GM12878 (cell line): ENCODE results near the gene HTR6. TPM values are rescaled to one million over a fixed set of nuclear protein-coding genes. Genes with fewer than 3 reads are reported as not detected.

ENCODE experiments used
- ATF2 ChIP-seq: IDR thresholded peaks from 2 replicates; pipeline ENCODE4 v1.6.1; 2012; ENCODE audit warnings: low read length, inconsistent platforms
- ATF3 ChIP-seq: IDR thresholded peaks from 2 replicates; pipeline ENCODE4 v1.6.1; 2011; ENCODE audit warnings: low read depth, mild to moderate bottlenecking, low read length, moderate library complexity, borderline replicate concordance; ENCODE audit errors: extremely low read depth
- BCLAF1 ChIP-seq: fragments of 450-650 bp; IDR thresholded peaks from 2 replicates; pipeline ENCODE4 v1.6.1; 2017; ENCODE audit warnings: antibody characterized with exemption, mild to moderate bottlenecking, moderate library complexity
- EZH2 ChIP-seq: IDR thresholded peaks from 2 replicates; pipeline ENCODE4 v1.6.1; 2012; ENCODE audit warnings: low read depth, mild to moderate bottlenecking, control low read depth, inconsistent platforms, low read length, borderline replicate concordance; ENCODE audit not compliant: control insufficient read depth
- NFYA ChIP-seq: IDR thresholded peaks from 2 replicates; pipeline ENCODE4 v1.6.1; 2011; ENCODE audit warnings: low read depth, mild to moderate bottlenecking, low read length, improper control_type of control experiment, borderline replicate concordance
- PKNOX1 ChIP-seq: fragments of 450-650 bp; IDR thresholded peaks from 2 replicates; pipeline ENCODE4 v1.6.1; 2016; ENCODE audit warnings: mild to moderate bottlenecking
- RB1 ChIP-seq: fragments of 450-650 bp; formaldehyde crosslinking; IDR thresholded peaks from 2 replicates; pipeline ENCODE4 v1.6.1; 2017; ENCODE audit warnings: mild to moderate bottlenecking, borderline replicate concordance
- USF1 ChIP-seq: IDR thresholded peaks from 2 replicates; pipeline ENCODE4 v1.6.1; 2011; ENCODE audit warnings: borderline replicate concordance, low read depth, mild to moderate bottlenecking, moderate library complexity, mixed read lengths, low read length; ENCODE audit not compliant: insufficient read depth; ENCODE audit errors: extremely low read length
- polyA plus RNA-seq, 11 experiments: library from polyadenylated mRNA; depleted of rRNA in 4 of 11; unstranded in 6 of 11; stranded (reverse) in 5 of 11; fragments of >200 nt; fragmentation: Nextera tagmentation in 4 of 11; fragmentation: Illumina TruSeq in 1 of 11; extraction: Ambion mirVana in 4 of 11; extraction: Trizol in 1 of 11; gene quantifications; 1 replicate in 1 of 11; 2 replicates in 10 of 11; pipeline versions ENCODE4 v1.2.1 to v1.2.3, GENCODE V29; 2011 to 2016; ENCODE audit warnings: inconsistent platforms in 2 of 11, missing spikeins in 2 of 11, low read depth in 1 of 11
- total RNA-seq, 4 experiments: library from RNA; depleted of rRNA in 3 of 4; stranded (reverse); fragments of >200 nt in 3 of 4; fragmentation: Illumina TruSeq in 1 of 4; extraction: Trizol in 1 of 4; gene quantifications; 2 replicates each; pipeline versions ENCODE4 v1.2.1 to v1.2.3, GENCODE V29; 2013 to 2021

Gene HTR6
- total and polyA plus RNA-seq, 10 of the 15 experiments (the other 5 are each of a cell fraction or from before 2014, with no cell fraction given): 0.03 to 5.3 (median 1.7) TPM; not detected in 2

GRCh38 chr1:19709260-19709793 is 44.7 kb downstream of the HTR6 start (continued):
- no peak for TF ChIP-seq PKNOX1
- no peak for TF ChIP-seq ATF2
- no peak for TF ChIP-seq RB1
- no peak for TF ChIP-seq BCLAF1
- TF ChIP-seq ATF3: no peak
- no peak for TF ChIP-seq EZH2
- no peak for TF ChIP-seq USF1
- no peak for TF ChIP-seq NFYA
